ENCODE results near the gene LSAMP. TPM values are rescaled to one million over a fixed set of nuclear protein-coding genes. Genes with fewer than 3 reads are reported as not detected.

The LSAMP gene
- total and polyA plus RNA-seq, 7 donors, result 0.23 to 47.1 (median 22.9) TPM

DNA sequence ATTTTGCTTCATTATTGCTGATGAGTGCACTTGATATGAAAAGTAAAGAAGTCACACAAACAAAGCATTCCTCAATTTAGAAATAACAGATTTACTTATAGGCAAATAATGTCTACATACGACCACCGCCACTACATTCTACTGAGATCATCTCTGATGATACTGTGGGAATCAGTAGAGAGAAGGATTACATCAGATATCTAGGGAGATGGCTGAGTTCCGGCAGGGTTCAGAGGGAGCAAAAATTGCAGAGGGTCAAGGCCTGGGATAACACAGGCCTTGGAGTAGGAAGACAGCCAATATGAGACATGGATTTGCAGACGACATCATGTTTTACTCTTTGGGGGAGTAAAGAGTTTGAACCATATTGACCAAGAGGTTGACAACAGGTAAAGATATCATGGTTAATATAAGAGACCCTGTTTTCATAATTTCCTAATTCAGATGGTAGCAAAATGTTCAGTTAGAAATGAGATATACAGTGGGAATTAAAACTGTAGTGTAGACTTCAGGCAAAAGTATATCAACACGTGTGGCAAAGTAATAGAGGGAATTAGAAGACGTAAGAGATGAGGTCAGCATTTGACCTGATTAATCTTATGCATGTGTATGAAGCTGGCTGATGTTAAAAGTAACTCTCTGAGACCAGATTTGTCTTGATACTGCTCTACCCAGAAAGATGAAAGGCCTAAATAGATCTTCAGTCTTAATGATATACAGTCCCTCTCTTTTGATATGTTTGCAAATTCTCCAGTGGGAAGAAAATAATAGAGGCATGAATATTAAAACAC lies 15.6 kb downstream of the LSAMP start:
- H3K4me1 ChIP-seq, result peaks cover 0 to 6% (median 5%) of the 10 kb centered on the region in 4 donors
- no peaks in the 10 kb centered on the region for H3K9me3 ChIP-seq
- no peaks in the 10 kb centered on the region for H3K27me3 ChIP-seq
- intact Hi-C loops (cut with DNase I), result no loop called here
- no peak for TF ChIP-seq POLR2A (IDR thresholded peaks at IDR 0.05)
- TF ChIP-seq, protein P1, sequence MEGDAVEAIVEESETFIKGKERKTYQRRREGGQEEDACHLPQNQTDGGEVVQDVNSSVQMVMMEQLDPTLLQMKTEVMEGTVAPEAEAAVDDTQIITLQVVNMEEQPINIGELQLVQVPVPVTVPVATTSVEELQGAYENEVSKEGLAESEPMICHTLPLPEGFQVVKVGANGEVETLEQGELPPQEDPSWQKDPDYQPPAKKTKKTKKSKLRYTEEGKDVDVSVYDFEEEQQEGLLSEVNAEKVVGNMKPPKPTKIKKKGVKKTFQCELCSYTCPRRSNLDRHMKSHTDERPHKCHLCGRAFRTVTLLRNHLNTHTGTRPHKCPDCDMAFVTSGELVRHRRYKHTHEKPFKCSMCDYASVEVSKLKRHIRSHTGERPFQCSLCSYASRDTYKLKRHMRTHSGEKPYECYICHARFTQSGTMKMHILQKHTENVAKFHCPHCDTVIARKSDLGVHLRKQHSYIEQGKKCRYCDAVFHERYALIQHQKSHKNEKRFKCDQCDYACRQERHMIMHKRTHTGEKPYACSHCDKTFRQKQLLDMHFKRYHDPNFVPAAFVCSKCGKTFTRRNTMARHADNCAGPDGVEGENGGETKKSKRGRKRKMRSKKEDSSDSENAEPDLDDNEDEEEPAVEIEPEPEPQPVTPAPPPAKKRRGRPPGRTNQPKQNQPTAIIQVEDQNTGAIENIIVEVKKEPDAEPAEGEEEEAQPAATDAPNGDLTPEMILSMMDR (IDR thresholded peaks at IDR 0.05), result no peak
- TF ChIP-seq POLR2AphosphoS5 (IDR thresholded peaks at IDR 0.05), result no peak
- no peak for TF ChIP-seq EP300 (IDR thresholded peaks at IDR 0.05)
- no peaks in the 10 kb centered on the region for H3K36me3 ChIP-seq
- no peak overlapping the region for H3K27ac ChIP-seq
- no peak overlapping the region for H3K4me3 ChIP-seq
- DNase-seq, result no peak
- WGBS, 2 donors, result 89 to 90% methylated on average over 6 of the region's 6 CpGs

DNA sequence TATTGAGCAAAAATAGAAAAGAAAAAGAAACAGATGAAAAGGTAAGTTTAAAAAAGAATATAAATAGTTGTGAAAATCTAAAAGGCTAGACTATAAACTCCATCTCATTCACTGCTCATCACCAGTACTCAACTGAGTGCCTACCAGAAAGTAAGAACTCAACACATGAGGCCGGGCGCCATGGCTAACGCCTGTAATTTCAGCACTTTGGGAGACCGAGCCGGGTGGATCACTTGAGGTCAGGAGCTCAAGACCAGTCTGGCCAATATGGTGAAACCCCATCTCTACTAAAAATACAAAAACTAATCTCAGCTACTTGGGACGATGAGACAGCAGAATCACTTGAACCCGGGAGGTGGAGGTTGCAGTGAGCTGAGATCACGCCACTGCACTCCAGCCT lies 19.3 kb downstream of the LSAMP start:
- H3K27ac ChIP-seq, result no peak overlapping the region
- H3K9me3 ChIP-seq, result no peaks in the 10 kb centered on the region
- DNase-seq, result no peak
- H3K36me3 ChIP-seq, result no peaks in the 10 kb centered on the region
- H3K4me3 ChIP-seq, result no peak overlapping the region
- WGBS, 2 donors, result 92 to 93% methylated on average over 8 of the region's 8 CpGs
- no peaks in the 10 kb centered on the region for H3K27me3 ChIP-seq
- TF ChIP-seq, protein P1 (IDR thresholded peaks at IDR 0.05), result no peak
- TF ChIP-seq POLR2A (IDR thresholded peaks at IDR 0.05) (no peak), POLR2AphosphoS5 (IDR thresholded peaks at IDR 0.05) (no peak), EP300 (IDR thresholded peaks at IDR 0.05) (no peak)
- intact Hi-C loops (cut with DNase I), result no loop called here
- peaks cover 0 to 28% (median 27%) of the 10 kb centered on the region in 4 donors for H3K4me1 ChIP-seq

DNA sequence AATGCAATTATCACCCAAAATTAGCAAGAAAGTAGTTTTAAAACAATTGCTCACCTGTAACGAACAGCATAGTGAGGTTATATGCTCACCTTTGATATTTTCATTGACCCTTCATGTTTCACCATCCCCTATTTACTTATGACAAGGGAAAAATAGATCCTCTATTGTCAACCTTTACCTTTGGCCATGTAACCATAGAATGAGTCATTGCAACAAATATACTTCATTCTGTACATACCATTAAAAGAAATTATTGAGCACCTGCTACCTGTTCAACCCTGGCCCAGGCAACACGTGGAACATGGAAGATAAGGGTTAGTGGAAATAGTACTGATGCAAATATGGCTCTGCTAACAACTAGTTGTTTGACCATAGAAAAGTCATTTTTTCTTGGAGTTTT lies 20.2 kb downstream of the LSAMP start:
- no peaks in the 10 kb centered on the region for H3K36me3 ChIP-seq
- DNase-seq, result no peak
- intact Hi-C loops (cut with DNase I), result no loop called here
- WGBS, 2 donors, result 17 to 59% methylated on average over 2 of the region's 2 CpGs
- H3K4me3 ChIP-seq, result no peak overlapping the region
- no peak overlapping the region for H3K27ac ChIP-seq
- H3K4me1 ChIP-seq, result peaks cover 0 to 28% (median 27%) of the 10 kb centered on the region in 4 donors
- TF ChIP-seq, protein P1 (IDR thresholded peaks at IDR 0.05), result no peak
- no peak for TF ChIP-seq POLR2A (IDR thresholded peaks at IDR 0.05)
- TF ChIP-seq EP300 (IDR thresholded peaks at IDR 0.05), result no peak
- no peak for TF ChIP-seq POLR2AphosphoS5 (IDR thresholded peaks at IDR 0.05)
- no peaks in the 10 kb centered on the region for H3K27me3 ChIP-seq
- no peaks in the 10 kb centered on the region for H3K9me3 ChIP-seq

DNA sequence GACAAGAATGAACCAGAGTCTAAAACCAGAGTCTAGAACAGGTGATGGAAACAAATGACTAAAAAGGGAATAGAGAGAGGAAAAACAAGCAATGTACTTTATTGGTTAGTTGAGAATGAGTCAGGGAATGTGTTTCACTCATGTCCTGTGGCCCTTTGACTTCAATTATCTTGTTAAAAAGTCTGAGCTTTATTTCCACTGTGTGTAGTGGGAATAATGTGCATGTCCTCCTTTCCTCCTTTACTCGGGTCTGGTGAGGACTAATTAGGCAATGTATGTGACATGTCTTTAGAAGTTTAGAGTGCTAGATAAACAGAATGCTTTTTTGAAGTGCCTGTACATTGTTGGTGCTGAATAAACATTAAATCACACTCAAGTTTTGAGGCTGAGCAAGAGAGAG lies 21.3 kb downstream of the LSAMP start:
- Histone ChIP-seq H3K4me1 (peaks cover 0 to 28% (median 27%) of the 10 kb centered on the region in 4 donors), H3K9me3 (no peaks in the 10 kb centered on the region)
- DNase-seq, result no peak

More for the DNA sequence above, 21.3 kb downstream of the LSAMP start:
- Histone ChIP-seq H3K27ac (peak overlapping the region in 3 of 4 donors; percentile 69 to 78 (median 72)), H3K4me3 (peak overlapping the region in 3 of 4 donors; percentile 12 to 30 (median 22)), H3K36me3 (no peaks in the 10 kb centered on the region), H3K27me3 (no peaks in the 10 kb centered on the region)
- WGBS, 2 donors, result 0 to 10% methylated on average over 1 of the region's 1 CpG
- no peak for TF ChIP-seq POLR2AphosphoS5 (IDR thresholded peaks at IDR 0.05)
- TF ChIP-seq, protein P1 (IDR thresholded peaks at IDR 0.05), result no peak
- no peak for TF ChIP-seq POLR2A (IDR thresholded peaks at IDR 0.05)
- TF ChIP-seq EP300 (IDR thresholded peaks at IDR 0.05), result no peak
- intact Hi-C loops (cut with DNase I), result loop anchor here (2.0 kb wide), 1 partner anchor 21 kb away; the partner anchor contains the start of gene LSAMP

Measured in sigmoid colon (tissue), 7 donors.